Measurements from ENCODE around the gene PARVA.

DNA sequence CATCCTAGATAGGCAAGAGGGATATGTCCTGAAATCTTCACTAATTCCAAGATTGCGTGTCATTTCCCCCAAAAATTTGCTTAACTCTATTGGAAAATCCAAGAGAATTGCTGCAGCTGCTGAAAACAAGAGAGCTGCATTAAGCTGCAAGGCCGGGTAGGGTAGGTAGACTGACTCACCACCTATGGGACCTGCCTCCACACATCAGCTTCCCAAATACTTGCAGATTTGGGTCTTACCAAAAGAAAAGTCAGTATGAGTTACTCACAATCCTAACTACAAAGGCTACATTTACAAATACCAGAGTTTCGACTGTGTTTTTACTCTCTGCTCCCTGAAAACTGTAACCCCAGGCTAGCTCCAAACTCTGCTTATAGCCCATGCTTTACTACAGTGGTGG is 154.3 kb downstream of the PARVA start:
- TF ChIP-seq, protein P1, sequence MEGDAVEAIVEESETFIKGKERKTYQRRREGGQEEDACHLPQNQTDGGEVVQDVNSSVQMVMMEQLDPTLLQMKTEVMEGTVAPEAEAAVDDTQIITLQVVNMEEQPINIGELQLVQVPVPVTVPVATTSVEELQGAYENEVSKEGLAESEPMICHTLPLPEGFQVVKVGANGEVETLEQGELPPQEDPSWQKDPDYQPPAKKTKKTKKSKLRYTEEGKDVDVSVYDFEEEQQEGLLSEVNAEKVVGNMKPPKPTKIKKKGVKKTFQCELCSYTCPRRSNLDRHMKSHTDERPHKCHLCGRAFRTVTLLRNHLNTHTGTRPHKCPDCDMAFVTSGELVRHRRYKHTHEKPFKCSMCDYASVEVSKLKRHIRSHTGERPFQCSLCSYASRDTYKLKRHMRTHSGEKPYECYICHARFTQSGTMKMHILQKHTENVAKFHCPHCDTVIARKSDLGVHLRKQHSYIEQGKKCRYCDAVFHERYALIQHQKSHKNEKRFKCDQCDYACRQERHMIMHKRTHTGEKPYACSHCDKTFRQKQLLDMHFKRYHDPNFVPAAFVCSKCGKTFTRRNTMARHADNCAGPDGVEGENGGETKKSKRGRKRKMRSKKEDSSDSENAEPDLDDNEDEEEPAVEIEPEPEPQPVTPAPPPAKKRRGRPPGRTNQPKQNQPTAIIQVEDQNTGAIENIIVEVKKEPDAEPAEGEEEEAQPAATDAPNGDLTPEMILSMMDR (IDR thresholded peaks at IDR 0.05; ENCODE audit: insufficient read depth, low read depth, low read length) = no peak
- TF ChIP-seq EZH2 (IDR thresholded peaks at IDR 0.05; ENCODE audit: insufficient read depth, low read length) = no peak

Data from astrocyte (in vitro differentiated cells and primary cell).